ENCODE data around the gene KRTAP10-7. TPM values are rescaled to one million over a fixed set of nuclear protein-coding genes. Genes with fewer than 3 reads are reported as not detected.
A peak's percentile ranks its signal among the peaks of the same experiment; 100 is the strongest.

KRTAP10-7 gene
- total and polyA plus RNA-seq, 2 of the 13 experiments (the other 11 are each of a cell fraction or from before 2014, with no cell fraction given) = not detected

DNA sequence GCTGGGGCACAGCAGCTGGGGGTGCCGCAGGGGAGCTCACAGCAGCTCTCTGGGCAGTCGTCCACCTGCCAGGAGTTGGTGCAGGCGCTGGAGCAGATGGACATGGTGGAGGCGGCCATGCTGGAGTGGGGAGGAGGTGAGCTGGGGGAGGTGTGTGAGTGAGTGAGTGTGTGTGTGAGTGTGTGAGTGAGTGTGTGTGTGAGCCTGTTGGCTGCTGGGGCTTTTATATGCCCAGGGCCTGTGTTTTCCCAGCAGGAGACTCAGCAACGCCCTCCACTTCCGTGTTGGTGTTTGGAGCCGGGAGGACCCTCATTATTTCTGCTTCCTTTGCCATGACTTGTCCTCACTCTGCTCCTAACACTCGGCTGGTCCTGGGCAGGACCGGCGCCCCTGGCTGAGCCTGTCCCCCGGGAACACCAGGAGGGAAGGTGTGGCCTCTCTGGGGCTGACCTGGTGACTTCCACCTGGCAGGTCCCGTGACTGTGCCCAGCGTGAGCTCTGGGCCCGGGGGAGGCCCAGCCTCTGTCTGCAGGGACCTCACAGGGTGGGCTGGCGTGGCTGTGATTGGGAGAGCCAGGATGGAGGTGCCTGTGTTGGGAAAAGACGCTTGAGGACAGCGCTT, 48.9 kb upstream of the KRTAP10-7 start, which contains the start of gene KRTAP10-2:
Gene KRTAP10-2 (minus strand): TSS at position 166 of the 622 bp plus-strand sequence. CDS start 47 bp downstream, at position 119.
- ATAC-seq (peak; percentile 40), FAIRE-seq (no peak), DNase-seq (ENCODE audit: low spot score) (no peak)
- Histone ChIP-seq H3K4me2 (ENCODE audit: low read depth, low read length) (no peak within 1 kb of the TSS; the same call in 1 of the 2 replicates), H3K79me2 (ENCODE audit: insufficient read depth, low read length) (no peaks in the 10 kb centered on the region), H4K20me1 (ENCODE audit: insufficient read depth, low read length) (no peaks in the 10 kb centered on the region), H3K27me3 (ENCODE audit: control insufficient read depth in 1 of 2, insufficient read depth in 2 of 2, low read length in 2 of 2) (peaks cover 0 to 3% of the 10 kb centered on the region in 2 experiments; a peak in 2 of 5 replicates), H3K9me3 (ENCODE audit: low read length) (no peaks in the 10 kb centered on the region), H2AFZ (ENCODE audit: low read length) (no peak within 1 kb of the TSS), H3K4me1 (ENCODE audit: insufficient read depth, low read length) (no peaks in the 10 kb centered on the region; the same call in 1 of the 2 replicates), H3K36me3 (replicated peaks in 1 of 2; ENCODE audit: control insufficient read depth in 1 of 2, insufficient read depth in 2 of 2, low read length in 2 of 2) (no peaks in the 10 kb centered on the region), H3K9ac (ENCODE audit: insufficient read depth, low read depth, low read length) (no peak within 1 kb of the TSS), H3K4me3 (replicated peaks in 1 of 3; ENCODE audit: insufficient read depth in 1 of 3, low read depth in 2 of 3, low read length in 3 of 3) (no peak within 1 kb of the TSS), H3K27ac (ENCODE audit: extremely low read length, insufficient read depth, low read length) (no peak within 1 kb of the TSS)
- 55% methylated on average over 11 of the region's 17 CpGs for WGBS (ENCODE audit: low lambda C conversion rate)
- 0 out of 2 replicates have a peak, but pooled peaks have one; percentile 22 for TF ChIP-seq ZNF687 (CRISPR knock-in tag; IDR thresholded peaks at IDR 0.05)
- 0 out of 2 replicates have a peak, but pooled peaks have one; percentile 18 for TF ChIP-seq ELF1 (CRISPR knock-in tag; IDR thresholded peaks at IDR 0.05)
- no peak for TF ChIP-seq CTCF (CRISPR knock-in tag; IDR thresholded peaks at IDR 0.05)
- POLR2A ChIA-PET = no interaction called here
- BruUV-seq (replicated peaks) = no TSS peak
- CTCF ChIA-PET (ENCODE audit: low intra/inter-chr PET ratio, low total read pairs) = no interaction called here
- in situ Hi-C loops (cut with HindIII; ENCODE audit: extremely low pct_ligation_motif_present, low pct_unique_long_range_greater_than_20kb) (no loop called here), intact Hi-C loops (cut with micrococcal nuclease; ENCODE audit: unreplicated experiment) (no loop called here)

All from HepG2 (cell line).